ENCODE results near the gene ACTN4. TPM values are rescaled to one million over a fixed set of nuclear protein-coding genes. Genes with fewer than 3 reads are reported as not detected.
A peak's percentile ranks its signal among the peaks of the same experiment; 100 is the strongest.

The ACTN4 gene
- total and polyA plus RNA-seq, 2 experiments from 2014 or later = 59.3 to 321 TPM

GRCh38 chr19:38663156-38663651 lies 15.8 kb downstream of the ACTN4 start:
- Histone ChIP-seq H3K9me2 (replicated peaks; ENCODE audit: insufficient read depth) (no peaks in the 10 kb centered on the region), H2AFZ (no peak overlapping the region), H3K27me3 (no peaks in the 10 kb centered on the region), H3K79me2 (peaks cover 91% of the 10 kb centered on the region), H3K4me2 (peak overlapping the region; percentile 47), H3K27ac (peak overlapping the region; percentile 85), H3K36me3 (replicated peaks; ENCODE audit: insufficient read depth, low read depth) (no peaks in the 10 kb centered on the region), H3K4me1 (ENCODE audit: insufficient read depth) (peaks cover 91% of the 10 kb centered on the region), H4K20me1 (ENCODE audit: insufficient read depth, poor library complexity, severe bottlenecking) (peaks cover 23% of the 10 kb centered on the region), H3K4me3 (no peak overlapping the region), H3K9me3 (ENCODE audit: low read depth) (no peaks in the 10 kb centered on the region)
- WGBS (ENCODE audit: low lambda C conversion rate, missing lambda C conversion rate) = 79% methylated on average over 22 of the region's 22 CpGs
- TF ChIP-seq, protein P1, sequence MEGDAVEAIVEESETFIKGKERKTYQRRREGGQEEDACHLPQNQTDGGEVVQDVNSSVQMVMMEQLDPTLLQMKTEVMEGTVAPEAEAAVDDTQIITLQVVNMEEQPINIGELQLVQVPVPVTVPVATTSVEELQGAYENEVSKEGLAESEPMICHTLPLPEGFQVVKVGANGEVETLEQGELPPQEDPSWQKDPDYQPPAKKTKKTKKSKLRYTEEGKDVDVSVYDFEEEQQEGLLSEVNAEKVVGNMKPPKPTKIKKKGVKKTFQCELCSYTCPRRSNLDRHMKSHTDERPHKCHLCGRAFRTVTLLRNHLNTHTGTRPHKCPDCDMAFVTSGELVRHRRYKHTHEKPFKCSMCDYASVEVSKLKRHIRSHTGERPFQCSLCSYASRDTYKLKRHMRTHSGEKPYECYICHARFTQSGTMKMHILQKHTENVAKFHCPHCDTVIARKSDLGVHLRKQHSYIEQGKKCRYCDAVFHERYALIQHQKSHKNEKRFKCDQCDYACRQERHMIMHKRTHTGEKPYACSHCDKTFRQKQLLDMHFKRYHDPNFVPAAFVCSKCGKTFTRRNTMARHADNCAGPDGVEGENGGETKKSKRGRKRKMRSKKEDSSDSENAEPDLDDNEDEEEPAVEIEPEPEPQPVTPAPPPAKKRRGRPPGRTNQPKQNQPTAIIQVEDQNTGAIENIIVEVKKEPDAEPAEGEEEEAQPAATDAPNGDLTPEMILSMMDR (IDR thresholded peaks at IDR 0.05; ENCODE audit: poor library complexity) = no peak
- TF ChIP-seq EZH2 (IDR thresholded peaks at IDR 0.05; ENCODE audit: borderline replicate concordance) (no peak), EZH2phosphoT487 (IDR thresholded peaks at IDR 0.05; ENCODE audit: low read depth, severe bottlenecking, unreplicated experiment) (no peak)
- no peak for DNase-seq (ENCODE audit: low spot score)

DNA sequence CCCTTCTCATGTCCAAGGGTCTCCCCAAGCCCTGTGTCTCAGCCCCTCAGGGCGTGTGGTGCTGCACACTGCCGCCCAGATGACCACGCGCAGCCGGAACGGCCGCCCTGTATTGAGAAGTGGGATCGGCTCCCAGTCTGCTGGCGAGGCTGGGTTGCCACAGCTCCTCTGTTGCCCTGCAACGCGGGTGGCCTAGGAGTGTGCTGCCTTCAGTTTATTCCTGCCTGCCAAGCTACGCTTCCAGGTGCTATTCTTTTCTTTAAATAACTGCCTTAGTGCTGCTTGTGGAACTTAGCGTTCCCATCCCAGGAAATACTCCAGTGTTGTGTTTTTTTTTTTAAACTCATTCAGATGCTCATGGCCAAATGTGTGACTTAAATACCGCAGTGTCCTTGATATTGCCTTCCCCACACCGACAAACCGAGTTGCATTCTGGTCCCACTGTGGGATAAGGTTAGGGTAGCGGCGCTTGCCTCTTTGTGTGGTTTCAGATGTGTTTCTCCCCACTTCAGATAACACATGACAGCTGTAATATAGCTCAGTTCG lies 16.6 kb downstream of the ACTN4 start:
- Histone ChIP-seq H4K20me1 (ENCODE audit: insufficient read depth, poor library complexity, severe bottlenecking) (peaks cover 23% of the 10 kb centered on the region), H3K4me3 (no peak overlapping the region), H3K27ac (peak overlapping the region; percentile 85), H3K4me1 (ENCODE audit: insufficient read depth) (peaks cover 93% of the 10 kb centered on the region), H2AFZ (no peak overlapping the region), H3K4me2 (peak overlapping the region; percentile 41), H3K79me2 (peaks cover 97% of the 10 kb centered on the region), H3K9me2 (replicated peaks; ENCODE audit: insufficient read depth) (no peaks in the 10 kb centered on the region), H3K36me3 (replicated peaks; ENCODE audit: insufficient read depth, low read depth) (no peaks in the 10 kb centered on the region), H3K27me3 (no peaks in the 10 kb centered on the region), H3K9me3 (ENCODE audit: low read depth) (no peaks in the 10 kb centered on the region)
- TF ChIP-seq, protein P1 (IDR thresholded peaks at IDR 0.05; ENCODE audit: poor library complexity) = no peak
- no peak for TF ChIP-seq EZH2phosphoT487 (IDR thresholded peaks at IDR 0.05; ENCODE audit: low read depth, severe bottlenecking, unreplicated experiment)
- TF ChIP-seq EZH2 (IDR thresholded peaks at IDR 0.05; ENCODE audit: borderline replicate concordance) = no peak
- 83% methylated on average over 19 of the region's 19 CpGs for WGBS (ENCODE audit: low lambda C conversion rate, missing lambda C conversion rate)
- no peak for DNase-seq (ENCODE audit: low spot score)

- peak overlapping the region; percentile 85 for H3K27ac ChIP-seq
- peak overlapping the region; percentile 41 for H3K4me2 ChIP-seq
- H3K79me2 ChIP-seq = peaks cover 97% of the 10 kb centered on the region
- H3K27me3 ChIP-seq = no peaks in the 10 kb centered on the region
- H3K9me2 ChIP-seq (replicated peaks; ENCODE audit: insufficient read depth) = no peaks in the 10 kb centered on the region
- WGBS (ENCODE audit: low lambda C conversion rate, missing lambda C conversion rate) = 49% methylated on average over 7 of the region's 7 CpGs
- H3K36me3 ChIP-seq (replicated peaks; ENCODE audit: insufficient read depth, low read depth) = no peaks in the 10 kb centered on the region
- no peak overlapping the region for H2AFZ ChIP-seq
- H3K9me3 ChIP-seq (ENCODE audit: low read depth) = no peaks in the 10 kb centered on the region
- no peak for DNase-seq (ENCODE audit: low spot score)
- TF ChIP-seq EZH2 (IDR thresholded peaks at IDR 0.05; ENCODE audit: borderline replicate concordance) (no peak), EZH2phosphoT487 (IDR thresholded peaks at IDR 0.05; ENCODE audit: low read depth, severe bottlenecking, unreplicated experiment) (no peak)
- TF ChIP-seq, protein P1 (IDR thresholded peaks at IDR 0.05; ENCODE audit: poor library complexity) = no peak
- H3K4me1 ChIP-seq (ENCODE audit: insufficient read depth) = peaks cover 93% of the 10 kb centered on the region
- H3K4me3 ChIP-seq = no peak overlapping the region
- peaks cover 23% of the 10 kb centered on the region for H4K20me1 ChIP-seq (ENCODE audit: insufficient read depth, poor library complexity, severe bottlenecking)
Observed at GRCh38 chr19:38664503-38665211, 17.2 kb downstream of the ACTN4 start.

Measured in hepatocyte (in vitro differentiated cells).